ENCODE results near the gene RANBP3L. TPM values are rescaled to one million over a fixed set of nuclear protein-coding genes. Genes with fewer than 3 reads are reported as not detected.
"Not testable (repeated sequence)": the region's sequence is repeated elsewhere in the genome, so short reads cannot be mapped to it uniquely, and the experiment has no call there.

Gene RANBP3L, protein sequence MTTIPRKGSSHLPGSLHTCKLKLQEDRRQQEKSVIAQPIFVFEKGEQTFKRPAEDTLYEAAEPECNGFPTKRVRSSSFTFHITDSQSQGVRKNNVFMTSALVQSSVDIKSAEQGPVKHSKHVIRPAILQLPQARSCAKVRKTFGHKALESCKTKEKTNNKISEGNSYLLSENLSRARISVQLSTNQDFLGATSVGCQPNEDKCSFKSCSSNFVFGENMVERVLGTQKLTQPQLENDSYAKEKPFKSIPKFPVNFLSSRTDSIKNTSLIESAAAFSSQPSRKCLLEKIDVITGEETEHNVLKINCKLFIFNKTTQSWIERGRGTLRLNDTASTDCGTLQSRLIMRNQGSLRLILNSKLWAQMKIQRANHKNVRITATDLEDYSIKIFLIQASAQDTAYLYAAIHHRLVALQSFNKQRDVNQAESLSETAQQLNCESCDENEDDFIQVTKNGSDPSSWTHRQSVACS
- total RNA-seq, result not detected in 2 replicates

DNA sequence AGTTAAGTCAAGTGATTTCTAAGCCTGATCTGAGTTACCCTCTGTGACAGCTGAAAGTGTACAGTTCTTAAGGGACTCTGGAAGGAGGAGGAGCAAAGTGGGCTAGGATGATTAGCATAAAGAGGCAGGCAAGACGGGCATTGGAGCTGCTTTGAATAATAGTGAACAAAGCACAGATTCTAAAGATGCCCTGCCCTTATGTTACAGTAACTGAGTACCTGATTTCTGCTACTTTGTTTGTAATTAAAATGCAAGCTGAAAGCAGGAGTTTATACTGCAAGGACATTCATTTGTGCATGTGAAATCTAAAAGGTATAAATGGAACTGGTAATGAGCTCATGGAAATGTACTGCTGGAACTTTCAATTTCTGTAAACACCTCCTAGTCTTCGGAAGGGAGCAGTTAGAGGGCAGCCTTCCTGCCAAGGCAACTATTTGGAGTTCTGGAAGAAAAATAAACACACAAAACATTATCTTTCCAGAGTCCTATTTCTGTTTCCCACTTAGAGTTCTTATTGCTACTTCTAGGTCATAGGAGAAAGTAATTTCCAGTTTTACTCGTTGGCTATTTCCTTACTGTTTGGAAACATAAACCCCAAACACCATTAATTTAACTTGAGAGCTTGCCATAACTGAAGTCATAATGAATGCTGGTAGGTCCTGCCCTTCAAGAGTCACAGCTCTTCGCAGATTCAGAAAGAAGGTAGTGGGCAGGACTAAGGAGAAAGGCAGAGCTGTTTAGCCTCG, at the start of gene RANBP3L:
Gene RANBP3L, minus strand, starts transcription at position 45 of the 746 bp plus-strand sequence. CDS start 486 bp downstream, outside the sequence.
- no peaks in the 10 kb centered on the region for H3K27me3 ChIP-seq (ENCODE audit: control insufficient read depth, insufficient read depth, low read length)
- TF ChIP-seq, protein P1, sequence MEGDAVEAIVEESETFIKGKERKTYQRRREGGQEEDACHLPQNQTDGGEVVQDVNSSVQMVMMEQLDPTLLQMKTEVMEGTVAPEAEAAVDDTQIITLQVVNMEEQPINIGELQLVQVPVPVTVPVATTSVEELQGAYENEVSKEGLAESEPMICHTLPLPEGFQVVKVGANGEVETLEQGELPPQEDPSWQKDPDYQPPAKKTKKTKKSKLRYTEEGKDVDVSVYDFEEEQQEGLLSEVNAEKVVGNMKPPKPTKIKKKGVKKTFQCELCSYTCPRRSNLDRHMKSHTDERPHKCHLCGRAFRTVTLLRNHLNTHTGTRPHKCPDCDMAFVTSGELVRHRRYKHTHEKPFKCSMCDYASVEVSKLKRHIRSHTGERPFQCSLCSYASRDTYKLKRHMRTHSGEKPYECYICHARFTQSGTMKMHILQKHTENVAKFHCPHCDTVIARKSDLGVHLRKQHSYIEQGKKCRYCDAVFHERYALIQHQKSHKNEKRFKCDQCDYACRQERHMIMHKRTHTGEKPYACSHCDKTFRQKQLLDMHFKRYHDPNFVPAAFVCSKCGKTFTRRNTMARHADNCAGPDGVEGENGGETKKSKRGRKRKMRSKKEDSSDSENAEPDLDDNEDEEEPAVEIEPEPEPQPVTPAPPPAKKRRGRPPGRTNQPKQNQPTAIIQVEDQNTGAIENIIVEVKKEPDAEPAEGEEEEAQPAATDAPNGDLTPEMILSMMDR (IDR thresholded peaks at IDR 0.05; ENCODE audit: insufficient read depth, low read length, severe bottlenecking), result no peak
- FAIRE-seq (no peak), DNase-seq (ENCODE audit: low read depth) (peak; percentile 38)
- H3K36me3 ChIP-seq (ENCODE audit: control insufficient read depth, insufficient read depth, low read length), result no peaks in the 10 kb centered on the region
- H3K4me3 ChIP-seq (ENCODE audit: low read depth, low read length), result no peak within 1 kb of the TSS

DNA sequence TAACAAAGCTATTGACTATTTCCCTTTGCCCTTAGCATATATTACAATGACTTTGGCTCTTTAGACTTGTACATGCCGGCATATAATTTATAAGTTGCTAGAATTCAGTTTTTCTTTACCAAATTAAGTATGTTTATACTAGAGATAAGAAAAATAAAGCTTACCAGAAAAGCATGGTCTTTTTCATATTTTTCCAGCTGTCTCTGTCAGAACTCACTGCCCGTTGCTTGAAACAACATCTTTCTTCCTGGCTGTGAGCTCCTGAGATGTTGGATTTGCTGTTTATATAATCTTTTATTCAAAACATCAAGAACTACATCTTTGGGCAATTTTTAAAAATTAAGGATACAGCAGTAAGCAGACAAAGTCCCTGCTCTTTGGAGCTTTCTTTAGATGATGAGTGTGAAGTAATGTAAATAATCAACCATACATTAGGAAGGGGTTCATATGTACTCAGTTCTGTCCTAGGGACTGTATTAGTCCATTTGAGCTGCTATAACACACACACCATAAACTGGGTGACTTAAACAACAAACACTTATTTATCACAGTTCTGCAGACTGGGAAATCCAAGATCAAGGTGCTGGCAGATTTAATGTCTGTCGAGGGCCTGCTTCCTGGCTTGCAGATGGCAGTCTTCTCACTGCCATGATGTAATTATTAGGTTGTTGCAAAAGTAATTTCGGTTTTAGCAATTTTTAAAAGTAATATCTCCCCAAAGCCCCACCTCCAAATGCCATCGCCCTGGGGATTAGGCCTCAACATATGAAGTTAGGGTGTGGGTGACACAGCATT, 45.4 kb upstream of the RANBP3L start:
- FAIRE-seq, result no peak
- no peak overlapping the region for H3K4me3 ChIP-seq (ENCODE audit: low read depth, low read length)
- H3K27me3 ChIP-seq (ENCODE audit: control insufficient read depth, insufficient read depth, low read length), result no peaks in the 10 kb centered on the region
- TF ChIP-seq, protein P1 (IDR thresholded peaks at IDR 0.05; ENCODE audit: insufficient read depth, low read length, severe bottlenecking), result no peak
- no peaks in the 10 kb centered on the region for H3K36me3 ChIP-seq (ENCODE audit: control insufficient read depth, insufficient read depth, low read length)
- no peak for DNase-seq (ENCODE audit: low read depth)

DNA sequence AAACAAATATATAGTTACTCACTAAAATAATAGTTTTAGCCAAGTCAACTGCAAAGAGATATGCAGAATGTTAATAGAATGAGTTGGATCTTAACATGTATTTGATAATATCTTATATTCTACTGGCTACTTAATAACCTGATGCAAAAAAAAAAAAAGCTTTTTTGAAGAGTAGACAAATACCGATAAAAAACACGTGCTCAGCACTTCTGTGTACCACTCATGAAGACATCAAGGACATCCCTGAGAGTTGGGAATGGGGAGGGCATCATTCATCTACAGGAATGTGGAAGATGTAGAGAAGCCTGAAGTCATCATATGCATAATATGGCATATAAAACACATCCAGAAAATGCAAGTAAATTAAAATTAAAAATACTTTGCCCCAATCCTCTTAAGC, 43.2 kb upstream of the RANBP3L start:
- Histone ChIP-seq H3K27me3 (ENCODE audit: control insufficient read depth, insufficient read depth, low read length) (no peaks in the 10 kb centered on the region), H3K36me3 (ENCODE audit: control insufficient read depth, insufficient read depth, low read length) (no peaks in the 10 kb centered on the region), H3K4me3 (ENCODE audit: low read depth, low read length) (no peak overlapping the region)
- TF ChIP-seq, protein P1 (IDR thresholded peaks at IDR 0.05; ENCODE audit: insufficient read depth, low read length, severe bottlenecking), result no peak
- no peak for FAIRE-seq
- no peak for DNase-seq (ENCODE audit: low read depth)

DNA sequence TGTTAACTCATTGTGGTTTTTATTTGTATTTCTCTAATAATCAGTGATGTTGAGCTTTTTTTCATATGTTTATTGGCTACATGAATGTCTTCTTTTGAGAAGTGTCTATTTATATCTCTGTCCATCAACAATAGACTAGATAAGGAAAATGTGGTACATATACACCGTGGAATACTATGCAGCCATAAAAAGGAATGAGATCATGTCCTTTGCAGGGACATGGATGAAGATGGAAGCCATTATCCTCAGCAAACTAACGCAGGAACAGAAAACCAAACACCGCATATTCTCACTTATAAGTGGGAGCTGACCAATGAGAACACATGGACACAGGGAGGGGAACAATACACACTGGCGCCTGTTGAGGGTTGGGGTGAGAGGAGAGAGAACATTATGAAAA, 40.0 kb upstream of the RANBP3L start:
- H3K4me3 ChIP-seq (ENCODE audit: low read depth, low read length); H3K36me3 ChIP-seq (ENCODE audit: control insufficient read depth, insufficient read depth, low read length); DNase-seq (ENCODE audit: low read depth); H3K27me3 ChIP-seq (ENCODE audit: control insufficient read depth, insufficient read depth, low read length); FAIRE-seq: not testable (repeated sequence)

DNA sequence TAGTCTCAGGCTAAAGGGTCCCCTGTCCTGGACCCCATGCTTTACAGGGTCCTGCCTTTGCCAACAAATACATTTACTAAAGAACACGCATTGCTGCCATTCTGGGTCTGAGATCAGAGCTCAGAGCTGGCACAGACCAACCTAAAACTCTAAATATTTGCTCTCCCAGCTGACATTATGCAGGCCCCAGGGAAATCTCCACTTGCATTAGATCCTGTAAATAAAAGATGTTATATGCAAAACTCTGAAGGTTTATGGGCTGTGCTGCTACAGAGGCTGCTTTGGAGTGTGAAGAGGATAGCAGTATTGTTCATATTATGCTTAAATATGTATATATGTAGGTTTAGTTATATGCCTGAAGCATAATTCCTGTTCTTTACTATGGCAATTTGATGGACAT, 35.9 kb upstream of the RANBP3L start:
- TF ChIP-seq, protein P1 (IDR thresholded peaks at IDR 0.05; ENCODE audit: insufficient read depth, low read length, severe bottlenecking), result no peak
- no peak for DNase-seq (ENCODE audit: low read depth)
- Histone ChIP-seq H3K4me3 (ENCODE audit: low read depth, low read length) (no peak overlapping the region), H3K27me3 (ENCODE audit: control insufficient read depth, insufficient read depth, low read length) (no peaks in the 10 kb centered on the region), H3K36me3 (ENCODE audit: control insufficient read depth, insufficient read depth, low read length) (no peaks in the 10 kb centered on the region)
- no peak for FAIRE-seq

Measured in bronchial epithelial cell (primary cell).